HEK293T (cell line): Measurements from ENCODE around the gene CHP2.

Experiments
- BHLHE40 ChIP-seq: fragments of 450-650 bp; IDR thresholded peaks from 2 replicates; pipeline ENCODE4 v1.6.1; 2016; ENCODE audit warnings: mild to moderate bottlenecking, moderate library complexity, borderline replicate concordance
- FOXA1 ChIP-seq: fragments of 450-650 bp; IDR thresholded peaks from 2 replicates; pipeline ENCODE4 v1.6.1; 2016; ENCODE audit warnings: mild to moderate bottlenecking
- FOXM1 ChIP-seq: fragments of 450-650 bp; IDR thresholded peaks from 2 replicates; pipeline ENCODE4 v1.6.1; 2017; ENCODE audit warnings: mild to moderate bottlenecking, borderline replicate concordance
- HDGF ChIP-seq: fragments of 450-650 bp; IDR thresholded peaks from 2 replicates; pipeline ENCODE4 v1.6.1; 2017; ENCODE audit warnings: antibody characterized with exemption, borderline replicate concordance
- L3MBTL2 ChIP-seq: fragments of 450-650 bp; conservative IDR thresholded peaks from 2 replicates; pipeline ENCODE4 v1.6.1; 2016; ENCODE audit warnings: mild to moderate bottlenecking
- LEF1 ChIP-seq: fragments of 450-650 bp; IDR thresholded peaks from 2 replicates; pipeline ENCODE4 v1.6.1; 2017; ENCODE audit warnings: mild to moderate bottlenecking, borderline replicate concordance
- NFRKB ChIP-seq: fragments of 450-650 bp; IDR thresholded peaks from 2 replicates; pipeline ENCODE4 v1.6.1; 2016; ENCODE audit warnings: mild to moderate bottlenecking, moderate library complexity
- SP1 ChIP-seq: fragments of 450-650 bp; IDR thresholded peaks from 2 replicates; pipeline ENCODE4 v1.6.1; 2017
- SUZ12 ChIP-seq: fragments of 450-650 bp; IDR thresholded peaks from 2 replicates; pipeline ENCODE4 v1.6.1; 2016; ENCODE audit warnings: mild to moderate bottlenecking
- TARDBP ChIP-seq: fragments of 450-650 bp; IDR thresholded peaks from 2 replicates; pipeline ENCODE4 v1.6.1; 2016

DNA sequence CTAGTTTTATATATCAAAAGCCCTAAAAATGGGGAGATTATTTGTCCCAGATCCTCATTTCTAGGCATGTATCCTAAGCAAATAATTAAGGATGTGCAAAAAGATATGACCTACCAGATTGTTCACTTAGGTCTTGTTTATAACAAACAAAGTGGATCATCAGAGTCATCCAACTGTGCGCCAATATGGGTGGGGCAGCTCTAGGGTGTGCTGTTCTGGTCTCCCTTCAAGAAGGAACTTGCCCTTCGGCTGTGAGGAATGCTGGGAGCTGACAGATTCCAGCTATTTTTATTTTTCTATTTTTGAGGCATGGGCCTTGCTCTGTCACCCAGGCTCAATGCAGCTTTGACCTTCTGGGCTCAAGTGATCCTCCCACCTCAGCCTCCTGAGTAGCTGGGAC is 13.8 kb downstream of the CHP2 start:
- TF ChIP-seq TARDBP (no peak), SUZ12 (no peak), HDGF (no peak), BHLHE40 (no peak), FOXM1 (no peak), FOXA1 (no peak), NFRKB (no peak), SP1 (no peak), L3MBTL2 (no peak), LEF1 (no peak)
